Gastroesophageal sphincter (tissue), 4 donors: Measurements from ENCODE around the gene PRAMEF8. TPM values are rescaled to one million over a fixed set of nuclear protein-coding genes. Genes with fewer than 3 reads are reported as not detected.
"Not testable (repeated sequence)": the region's sequence is repeated elsewhere in the genome, so short reads cannot be mapped to it uniquely, and the experiment has no call there.

Source experiments
- ATAC-seq: fragments of 150-250 bp; one replicate; pipeline ENCODE4 v1.9.1; 2016; ENCODE audit warnings: mild to moderate bottlenecking, moderate library complexity
- H3K27ac ChIP-seq, 4 donors: fragments of 200-600 bp; sonication (generic) in 3 of 4; 1 replicate in 3 of 4; 2 replicates in 1 of 4; pipeline ENCODE4 v1.5.1; 2016 to 2019
- H3K27me3 ChIP-seq: fragments of 200-600 bp; sonication (generic); one replicate; pipeline ENCODE4 v1.5.1; 2019
- H3K36me3 ChIP-seq, 2 donors: fragments of 200-600 bp; sonication (generic); one replicate each; pipeline ENCODE4 v1.5.1; 2019; ENCODE audit warnings: control low read depth in 1 of 2
- H3K4me1 ChIP-seq, 3 donors: fragments of 200-600 bp; sonication (generic); 1 replicate in 2 of 3; 2 replicates in 1 of 3; pipeline ENCODE4 v1.5.1; 2016 to 2019; ENCODE audit warnings: control low read depth in 2 of 3
- H3K4me3 ChIP-seq, 2 donors: fragments of 200-600 bp; sonication (generic); one replicate each; pipeline ENCODE4 v1.5.1; 2019; ENCODE audit warnings: mild to moderate bottlenecking in 1 of 2, moderate library complexity in 1 of 2
- H3K9me3 ChIP-seq, 3 donors: fragments of 200-600 bp; sonication (generic); one replicate each; pipeline ENCODE4 v1.5.1; 2017 to 2019; ENCODE audit warnings: control low read depth in 2 of 3
- WGBS, 2 donors: methylation state at CpG; one replicate each; pipeline ENCODE4 v1.1.5; 2018; ENCODE audit warnings: low coverage in 1 of 2; 5-methylcytosine and 5-hydroxymethylcytosine counted together
- total RNA-seq, 4 donors: library from RNA; depleted of rRNA; stranded (reverse); fragments of >200 nt; gene quantifications; one replicate each; pipeline ENCODE4 v1.1.0, GENCODE V29; 2016

The PRAMEF8 gene
- total RNA-seq, result not detected

- H3K4me1 ChIP-seq, ATAC-seq, H3K36me3 ChIP-seq, H3K27me3 ChIP-seq, H3K9me3 ChIP-seq, H3K4me3 ChIP-seq, H3K27ac ChIP-seq: not testable (repeated sequence)
- no CpG with 5 or more reads among the region's 1 CpG for WGBS, 2 donors
Observed at GRCh38 chr1:13285037-13285436, at the start of gene PRAMEF8. Gene PRAMEF8, minus strand, starts transcription at chr1:13285137. Its CDS starts 1,046 bp downstream, at chr1:13284091.

DNA sequence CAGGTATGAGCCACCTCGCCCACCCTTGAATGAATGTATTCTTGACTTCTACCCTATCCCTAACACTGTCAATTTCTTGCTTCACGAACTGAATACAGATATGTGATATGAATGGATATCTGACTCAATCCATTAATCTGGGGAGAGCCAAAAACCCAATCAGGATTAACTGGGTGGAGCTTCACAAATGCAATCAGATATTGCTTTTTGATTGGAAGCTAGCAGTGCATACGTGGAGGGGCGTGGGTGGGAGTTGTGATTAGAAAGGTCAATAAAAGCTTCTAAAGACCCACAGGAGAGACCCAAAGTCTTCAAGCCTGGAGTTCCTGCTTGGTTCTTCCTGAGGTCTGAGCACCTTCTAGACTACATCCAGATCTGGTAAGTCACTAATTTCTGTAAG is 30.3 kb upstream of the PRAMEF8 start, which contains the start of gene PRAMEF15:
TSS of gene PRAMEF15 (plus strand) at position 301 of the 400 bp plus-strand sequence. CDS start 2,827 bp downstream, outside the sequence.
- H3K4me1 ChIP-seq, H3K4me3 ChIP-seq, H3K9me3 ChIP-seq, ATAC-seq, H3K36me3 ChIP-seq, H3K27ac ChIP-seq, H3K27me3 ChIP-seq: not testable (repeated sequence)
- no CpG with 5 or more reads among the region's 4 CpGs for WGBS, 2 donors

- WGBS, 2 donors, result no CpG with 5 or more reads among the region's 1 CpG
- ATAC-seq, result not testable (repeated sequence)
Observed at GRCh38 chr1:13303239-13303638, 18.3 kb upstream of the PRAMEF8 start, which contains the start of gene PRAMEF33. Gene PRAMEF33, plus strand, starts transcription at chr1:13303539. Its CDS starts 2,416 bp downstream, at chr1:13305955.

DNA sequence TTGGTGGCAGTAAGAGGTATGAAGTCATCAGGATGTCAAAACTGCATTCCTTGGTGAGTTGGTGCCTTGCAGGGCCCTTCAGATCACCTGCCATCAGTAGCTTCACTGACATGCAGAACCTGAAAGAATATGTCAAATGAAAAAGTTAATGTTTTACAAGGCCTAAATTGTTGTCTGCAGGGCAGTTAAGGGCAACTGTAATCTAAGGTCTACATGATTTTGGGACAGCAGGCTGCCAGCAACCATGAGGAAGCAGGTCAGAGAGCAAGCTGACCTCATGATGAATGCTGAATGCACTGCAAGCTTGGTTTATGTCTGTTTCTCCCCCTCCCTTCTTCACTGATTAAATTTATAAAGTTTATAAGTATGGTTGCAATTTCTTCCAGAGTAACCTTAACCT is 17.3 kb upstream of the PRAMEF8 start:
- H3K9me3 ChIP-seq, H3K27me3 ChIP-seq, ATAC-seq, H3K4me1 ChIP-seq, H3K27ac ChIP-seq, H3K4me3 ChIP-seq, H3K36me3 ChIP-seq: not testable (repeated sequence)

More at GRCh38 chr1:13303239-13303638, 18.3 kb upstream of the PRAMEF8 start, which contains the start of gene PRAMEF33:
- not testable (repeated sequence) for H3K36me3 ChIP-seq, H3K9me3 ChIP-seq, H3K4me1 ChIP-seq, H3K27ac ChIP-seq, H3K4me3 ChIP-seq, H3K27me3 ChIP-seq

DNA sequence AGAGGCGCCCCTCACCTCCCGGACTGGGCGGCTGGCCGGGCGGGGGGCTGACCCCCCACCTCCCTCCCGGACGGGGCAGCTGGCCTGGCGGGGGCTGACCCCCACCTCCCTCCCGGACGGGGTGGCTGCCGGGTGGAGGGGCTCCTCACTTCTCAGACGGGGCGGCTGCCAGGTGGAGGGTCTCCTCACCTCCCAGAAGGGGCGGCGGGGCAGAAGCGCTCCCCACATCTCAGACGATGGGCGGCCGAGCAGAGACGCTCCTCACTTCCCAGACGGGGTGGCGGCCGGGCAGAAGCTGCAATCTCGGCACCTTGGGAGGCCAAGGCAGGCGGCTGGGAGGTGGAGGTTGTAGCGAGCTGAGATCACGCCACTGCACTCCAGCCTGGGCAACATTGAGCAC is 13.8 kb upstream of the PRAMEF8 start:
- WGBS, 2 donors, result no CpG with 5 or more reads among the region's 27 CpGs
- H3K27ac ChIP-seq, H3K4me1 ChIP-seq, ATAC-seq, H3K27me3 ChIP-seq, H3K36me3 ChIP-seq, H3K9me3 ChIP-seq, H3K4me3 ChIP-seq: not testable (repeated sequence)

DNA sequence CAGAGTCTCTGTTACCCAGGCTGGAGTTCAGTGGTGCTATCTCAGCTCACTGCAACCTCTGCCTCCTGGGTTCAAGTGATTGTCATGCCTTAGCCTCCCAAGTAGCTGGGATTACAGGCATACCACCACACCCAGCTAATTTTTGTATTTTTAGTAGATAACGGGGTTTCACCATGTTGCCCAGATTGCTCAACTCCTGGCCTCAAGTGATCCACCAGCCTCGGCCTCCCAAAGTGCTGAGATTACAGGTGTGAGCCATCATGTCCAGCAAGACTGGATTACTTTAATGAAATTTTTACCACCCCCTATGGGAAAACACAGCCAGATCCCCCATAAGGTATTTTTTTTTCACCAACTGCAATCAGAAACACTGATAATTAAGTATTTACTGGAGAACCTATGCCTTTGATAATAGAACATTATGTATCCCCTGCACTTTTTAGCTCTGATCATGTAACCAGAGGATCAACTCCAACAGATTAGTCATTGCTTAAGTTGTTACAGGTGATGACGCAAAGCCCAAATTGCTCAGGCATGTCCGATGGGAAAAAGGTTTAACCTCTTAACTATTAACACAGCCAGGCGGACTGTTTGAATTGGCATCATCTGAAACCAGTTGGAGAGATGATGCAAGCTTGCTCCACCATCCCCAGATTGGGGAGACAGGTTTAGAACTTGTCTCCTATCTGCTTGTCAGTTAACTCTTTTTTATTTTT is 12.4 kb upstream of the PRAMEF8 start:
- not testable (repeated sequence) for H3K27ac ChIP-seq, H3K27me3 ChIP-seq, ATAC-seq, H3K36me3 ChIP-seq, H3K4me3 ChIP-seq, H3K9me3 ChIP-seq, H3K4me1 ChIP-seq
- WGBS, 2 donors, result no CpG with 5 or more reads among the region's 5 CpGs

- not testable (repeated sequence) for ATAC-seq
- no CpG with 5 or more reads among the region's 3 CpGs for WGBS, 2 donors
Observed at GRCh38 chr1:13289030-13289429, 4.1 kb upstream of the PRAMEF8 start.

GRCh38 chr1:13279617-13280016 is 5.3 kb downstream of the PRAMEF8 start:
- not testable (repeated sequence) for H3K9me3 ChIP-seq, H3K4me3 ChIP-seq, H3K4me1 ChIP-seq, H3K36me3 ChIP-seq, H3K27ac ChIP-seq, ATAC-seq, H3K27me3 ChIP-seq
- 65% methylated on average over 3 of the region's 3 CpGs; no CpG with 5 or more reads in 1 of the 2 donors for WGBS, 2 donors

More at GRCh38 chr1:13289030-13289429, 4.1 kb upstream of the PRAMEF8 start:
- H3K9me3 ChIP-seq, H3K27me3 ChIP-seq, H3K27ac ChIP-seq, H3K4me1 ChIP-seq, H3K4me3 ChIP-seq, H3K36me3 ChIP-seq: not testable (repeated sequence)

DNA sequence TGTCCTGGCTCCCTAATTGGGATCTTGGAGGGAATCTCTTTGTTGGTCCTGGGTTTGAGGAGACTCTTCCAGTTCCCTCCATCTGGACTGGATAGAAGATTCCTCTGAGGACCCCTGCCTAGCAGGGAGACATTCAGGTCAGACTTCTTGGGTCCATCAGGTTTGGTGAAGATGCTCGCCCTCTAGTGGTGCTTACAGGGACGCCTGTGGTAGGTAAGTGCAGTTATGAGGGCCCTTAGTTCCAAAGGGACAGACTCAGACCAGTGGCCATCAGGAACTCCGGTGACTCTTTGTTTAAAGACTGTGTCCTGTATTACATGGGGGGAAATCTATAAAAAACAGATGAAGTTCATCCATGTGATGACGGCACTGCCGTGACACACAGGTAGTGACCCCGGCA is 7.9 kb downstream of the PRAMEF8 start:
- not testable (repeated sequence) for H3K4me1 ChIP-seq
- WGBS, 2 donors, result no CpG with 5 or more reads among the region's 6 CpGs

GRCh38 chr1:13265124-13265523 is 19.8 kb downstream of the PRAMEF8 start:
- WGBS, 2 donors, result no CpG with 5 or more reads among the region's 3 CpGs
- not testable (repeated sequence) for H3K27me3 ChIP-seq, H3K4me3 ChIP-seq, H3K4me1 ChIP-seq, H3K36me3 ChIP-seq, ATAC-seq, H3K27ac ChIP-seq, H3K9me3 ChIP-seq

More for the DNA sequence above, 7.9 kb downstream of the PRAMEF8 start:
- H3K27me3 ChIP-seq, H3K36me3 ChIP-seq, H3K4me3 ChIP-seq, H3K27ac ChIP-seq, ATAC-seq, H3K9me3 ChIP-seq: not testable (repeated sequence)

GRCh38 chr1:13253898-13254297 is 31.0 kb downstream of the PRAMEF8 start, which contains the start of gene PRAMEF5:
Gene PRAMEF5, plus strand, starts transcription at chr1:13254198. Its CDS starts 5,071 bp downstream, at chr1:13259269.
- H3K4me1 ChIP-seq, H3K36me3 ChIP-seq, H3K4me3 ChIP-seq, H3K27me3 ChIP-seq, H3K27ac ChIP-seq, ATAC-seq, H3K9me3 ChIP-seq: not testable (repeated sequence)
- WGBS, 2 donors, result no CpG with 5 or more reads among the region's 5 CpGs

- H3K27ac ChIP-seq, H3K9me3 ChIP-seq, ATAC-seq, H3K36me3 ChIP-seq, H3K4me3 ChIP-seq, H3K4me1 ChIP-seq: not testable (repeated sequence)
- WGBS, 2 donors, result 60 to 80% methylated on average over 2 to 6 of the region's 7 CpGs
- H3K27me3 ChIP-seq, result peaks cover 20% of the 10 kb centered on the region
Observed at GRCh38 chr1:13247122-13247521, 37.8 kb downstream of the PRAMEF8 start.

- peaks cover 20% of the 10 kb centered on the region for H3K27me3 ChIP-seq
- not testable (repeated sequence) for H3K4me1 ChIP-seq, H3K4me3 ChIP-seq, H3K27ac ChIP-seq, H3K9me3 ChIP-seq, H3K36me3 ChIP-seq, ATAC-seq
- WGBS, 2 donors, result 73 to 86% methylated on average over 2 of the region's 2 CpGs
Observed at GRCh38 chr1:13246554-13246871, 38.4 kb downstream of the PRAMEF8 start.

GRCh38 chr1:13245841-13246553 is 38.9 kb downstream of the PRAMEF8 start:
- H3K27ac ChIP-seq, H3K9me3 ChIP-seq, H3K4me1 ChIP-seq, H3K4me3 ChIP-seq, H3K36me3 ChIP-seq, ATAC-seq: not testable (repeated sequence)
- WGBS, 2 donors, result 68 to 86% methylated on average over 4 to 5 of the region's 5 CpGs
- peaks cover 20% of the 10 kb centered on the region for H3K27me3 ChIP-seq
